Posterior vena cava (tissue), 2 donors: ENCODE data around the gene CCDC9B. TPM values are rescaled to one million over a fixed set of nuclear protein-coding genes. Genes with fewer than 3 reads are reported as not detected.

Experiments used
- DNase-seq: peaks from one replicate; pipeline ENCODE4 v3.0.0-alpha.2; 2020; ENCODE audit warnings: low spot score
- intact Hi-C, 2 donors: fragments of 100-400 bp; cut with DNase I; formaldehyde crosslinking; loops; one replicate each; pipeline versions ENCODE4 v1.14.1 to v1.14.2; 2022 to 2023
- total RNA-seq, 2 donors: library from RNA; stranded (reverse); fragmentation: NEBNext Ultra II Directional; extraction: Animal tissue kit (Norgen Biotek cat#: 25700); gene quantifications; one replicate each; pipeline ENCODE4 v1.2.1, GENCODE V29; 2021
- donor health status: DM: yes; HTN: yes; CAD: no.
- donor health status: DM: yes; HTN: yes; CAD: no.

The CCDC9B gene
- total RNA-seq, 2 donors from 2014 or later = 29.2 to 31.2 TPM

DNA sequence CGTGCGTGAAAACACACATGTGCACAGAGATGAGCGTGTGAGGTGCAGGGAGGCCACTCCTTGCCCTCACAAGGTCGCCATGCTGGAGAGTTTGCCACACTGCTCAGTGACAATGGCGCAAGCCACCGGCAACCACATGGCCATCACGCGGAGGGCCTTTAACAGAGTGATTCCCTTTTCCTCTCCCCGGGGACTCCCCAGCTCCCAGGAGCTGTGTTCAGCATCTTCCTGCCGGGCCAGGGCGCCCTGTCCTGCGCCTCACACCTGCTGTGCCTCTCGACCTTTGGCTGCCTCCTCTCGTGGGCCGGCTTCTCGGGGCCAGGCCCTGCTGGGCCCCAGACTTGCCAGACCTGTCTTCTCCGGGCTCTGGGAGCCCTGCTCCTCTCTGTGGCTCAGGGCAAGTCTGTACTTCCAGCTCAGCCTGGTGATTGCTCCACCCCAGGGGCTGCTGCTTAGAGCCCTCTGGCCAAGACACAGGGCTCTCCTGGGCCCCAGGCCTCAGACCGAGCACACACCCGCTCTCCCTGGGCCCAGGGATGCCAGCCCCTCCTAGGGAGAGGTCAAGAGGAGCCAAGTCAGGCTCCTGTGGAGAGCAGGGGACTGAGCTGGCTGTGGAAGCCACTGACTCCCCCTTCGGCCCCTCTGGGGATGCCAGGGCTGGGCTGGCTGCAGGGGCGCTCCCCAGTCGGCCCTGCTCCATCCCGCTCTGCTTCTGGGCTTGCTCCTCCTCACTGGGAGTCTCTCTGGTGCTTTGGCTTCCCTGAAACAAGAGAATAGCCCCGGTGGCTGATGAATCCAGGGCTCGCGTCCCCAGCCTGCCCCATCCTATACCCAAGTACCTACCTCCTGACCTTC is 5.6 kb downstream of the CCDC9B start:
- DNase-seq = no peak

DNA sequence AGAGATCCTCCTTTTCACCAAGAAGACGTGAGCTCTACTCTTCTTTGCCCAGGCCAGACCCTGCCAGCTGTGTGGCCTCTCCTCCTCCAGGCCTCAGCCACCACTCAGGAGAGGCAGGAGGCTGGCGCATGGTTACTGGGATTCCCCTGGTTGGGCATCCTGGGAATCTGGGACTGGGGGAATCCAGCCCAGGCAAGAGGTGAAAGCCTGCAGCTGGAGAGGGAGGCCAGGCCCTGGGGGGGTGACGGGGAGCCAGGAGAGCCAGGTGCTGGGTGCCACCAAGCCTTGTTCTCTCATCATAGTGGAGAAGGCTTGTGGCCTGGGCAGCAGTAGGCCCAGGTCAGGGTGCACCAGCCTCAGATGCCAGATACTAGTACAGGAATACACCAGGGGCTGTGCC is 6.2 kb downstream of the CCDC9B start:
- no peak for DNase-seq
- intact Hi-C loops = no loop called here

More for the DNA sequence above, 5.6 kb downstream of the CCDC9B start:
- intact Hi-C loops = no loop called here

DNA sequence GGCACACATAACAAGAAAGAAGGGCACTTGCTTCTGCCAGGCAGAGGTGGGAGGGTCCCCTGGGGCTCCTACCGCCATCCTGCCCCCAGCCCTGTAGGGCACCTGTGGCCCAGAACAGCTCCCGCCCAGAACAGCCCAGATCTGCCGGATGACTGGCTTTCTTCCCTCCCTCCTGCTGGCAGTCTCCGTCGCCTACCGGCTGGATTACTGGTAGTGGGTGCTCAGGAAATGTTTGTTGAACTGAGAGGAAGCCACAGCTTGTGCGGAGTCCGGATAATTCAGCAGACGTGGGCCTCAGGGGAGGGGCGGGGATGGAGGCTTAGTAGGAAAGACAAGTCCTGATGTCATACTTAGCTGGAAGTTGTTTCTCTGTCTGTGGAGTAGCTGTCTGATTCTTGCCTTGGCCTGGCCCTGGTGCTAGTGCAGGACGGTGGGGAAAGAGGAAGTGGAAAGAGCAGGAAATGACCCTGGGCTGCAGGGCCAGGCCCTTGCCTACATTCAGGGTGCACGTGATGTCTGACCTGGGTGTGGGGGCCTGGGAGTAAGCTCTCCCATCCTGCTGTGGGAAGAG is 6.7 kb downstream of the CCDC9B start:
- peak; percentile 91 for DNase-seq
- intact Hi-C loops = no loop called here

DNA sequence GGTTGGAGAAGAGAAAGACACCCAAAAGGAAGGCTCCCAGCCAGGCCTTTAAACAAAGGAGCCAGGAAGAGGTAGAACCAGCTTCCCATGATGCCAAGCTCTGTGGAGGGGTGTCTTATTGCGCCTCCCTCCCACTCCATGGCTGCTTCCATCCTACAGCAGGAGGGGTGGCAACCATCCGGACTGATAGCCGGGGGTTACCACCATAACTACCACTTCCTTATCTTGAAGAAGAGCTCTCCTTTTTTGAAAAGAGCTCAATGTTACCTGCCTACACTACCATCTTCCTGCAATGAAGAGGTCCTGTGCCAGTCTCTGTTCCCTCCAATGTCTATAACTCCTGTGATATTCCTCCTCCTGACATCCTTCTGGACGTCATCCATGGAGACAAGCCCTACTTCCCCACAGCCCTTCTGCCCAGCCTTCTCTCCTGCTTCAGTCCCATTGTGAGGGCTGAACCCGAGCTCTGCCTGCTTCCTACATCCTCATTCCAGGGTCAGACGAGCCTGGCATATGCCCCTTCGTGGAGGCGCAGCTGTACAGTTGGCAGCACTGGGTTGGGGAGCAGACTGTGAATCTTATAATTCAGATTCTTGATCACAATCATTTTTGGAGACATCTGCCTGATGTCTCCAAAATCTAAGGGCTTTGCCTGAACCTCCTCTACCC is 8.5 kb downstream of the CCDC9B start:
- intact Hi-C loops = no loop called here
- DNase-seq = no peak

DNA sequence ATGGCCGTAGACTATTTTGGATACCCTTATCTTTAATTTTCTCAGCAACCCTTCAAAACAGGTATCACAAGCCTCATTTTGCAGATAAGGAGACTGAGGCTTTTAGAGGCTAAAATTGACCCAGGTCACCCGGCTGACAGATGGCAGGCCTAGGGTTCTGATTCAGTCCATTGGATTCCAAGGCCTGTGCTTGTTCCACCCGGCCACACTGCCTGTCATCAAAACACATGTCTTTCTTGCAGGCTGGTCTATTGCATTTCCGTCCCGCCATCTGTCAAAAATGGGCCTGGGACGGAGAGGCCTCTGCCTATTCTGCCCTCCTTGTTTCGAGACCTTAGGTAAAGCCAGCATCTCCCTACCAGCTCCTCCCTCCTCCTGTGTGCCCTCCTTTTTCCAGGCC is 9.1 kb downstream of the CCDC9B start:
- DNase-seq = no peak
- intact Hi-C loops = no loop called here

DNA sequence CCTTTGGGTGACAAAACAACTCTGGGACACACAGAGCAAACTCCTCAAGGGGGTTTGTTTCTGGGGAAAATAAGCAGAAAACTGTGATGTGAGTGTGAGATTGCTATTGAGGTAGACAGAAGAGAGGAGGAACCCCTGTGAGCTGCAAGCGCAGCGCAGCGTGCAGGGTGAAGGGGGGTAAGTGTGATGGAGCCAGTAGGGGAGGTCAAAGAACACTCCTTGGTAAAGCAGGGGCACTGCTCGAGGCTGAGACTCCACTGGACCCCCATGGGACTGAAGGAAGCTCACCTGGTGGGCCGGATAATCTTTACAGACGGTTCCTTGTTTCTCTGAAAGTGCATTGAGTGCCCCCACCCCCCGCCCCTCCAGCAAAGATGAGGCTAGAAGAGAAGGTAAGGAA is 9.7 kb downstream of the CCDC9B start:
- DNase-seq = peak; percentile 40
- intact Hi-C loops = no loop called here

DNA sequence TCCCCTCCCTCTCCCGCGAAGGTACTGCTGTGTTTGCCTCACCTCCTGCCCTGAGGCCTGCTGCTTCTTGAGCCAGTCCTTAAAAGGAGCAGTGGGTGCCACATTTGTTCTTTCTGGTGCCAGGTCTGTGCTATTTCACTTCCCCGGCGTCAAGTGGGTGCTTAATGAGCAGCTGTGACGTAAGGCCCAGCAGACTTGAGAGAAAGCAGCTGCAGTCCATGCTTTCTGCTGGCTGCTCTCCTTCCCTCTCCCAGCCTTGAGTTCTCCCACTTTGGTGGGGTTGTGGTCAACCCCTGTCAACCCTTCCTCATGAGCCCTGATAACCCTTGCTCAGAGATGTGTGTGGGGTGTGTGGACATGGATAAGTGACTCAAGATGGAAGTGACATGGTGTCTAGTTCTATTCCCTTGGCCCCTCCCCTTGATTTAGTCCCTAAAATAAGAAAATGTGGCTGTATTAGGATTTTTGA is 10.3 kb downstream of the CCDC9B start:
- DNase-seq = peak; percentile 38

DNA sequence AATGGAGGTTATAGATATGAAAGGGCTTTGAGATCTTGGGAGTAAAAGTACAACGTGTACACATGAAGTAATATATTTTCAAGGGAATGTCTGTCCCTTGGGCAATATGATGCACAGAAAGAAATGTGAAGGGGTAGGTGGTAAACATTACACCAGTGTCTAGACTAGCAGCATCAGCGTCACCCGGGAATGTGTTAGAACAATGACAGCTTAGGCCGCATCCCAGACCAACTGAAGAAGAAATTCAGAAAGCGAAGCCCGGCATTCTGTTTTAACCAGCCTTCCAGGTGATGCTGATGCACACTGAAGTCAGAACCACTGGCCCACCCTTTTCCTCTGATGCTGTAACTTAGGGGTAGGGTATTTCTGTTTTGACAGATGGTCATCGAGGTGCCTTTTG is 10.9 kb downstream of the CCDC9B start:
- no peak for DNase-seq
- intact Hi-C loops = no loop called here

More for the DNA sequence above, 10.3 kb downstream of the CCDC9B start:
- intact Hi-C loops = no loop called here

DNA sequence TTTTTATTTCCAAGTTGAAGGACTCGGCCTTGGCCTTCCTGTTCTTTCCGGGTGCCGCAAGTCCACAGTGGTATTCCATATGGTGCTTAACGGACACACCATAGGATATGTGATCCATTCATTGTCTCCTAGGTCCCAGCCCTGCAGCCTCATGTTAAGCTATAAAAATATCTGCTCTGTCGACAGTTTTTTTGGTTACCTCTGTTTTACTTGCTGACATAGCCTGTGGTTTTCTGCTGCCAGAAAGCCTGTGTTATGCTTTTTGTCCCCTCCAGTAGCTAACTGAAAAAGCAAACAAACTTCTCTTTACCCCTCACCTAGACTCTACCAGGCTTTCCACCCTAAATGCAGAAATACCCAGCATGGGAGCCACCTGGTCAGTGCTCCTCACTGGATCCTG is 12.0 kb downstream of the CCDC9B start:
- intact Hi-C loops = no loop called here
- peak; percentile 23 for DNase-seq

DNA sequence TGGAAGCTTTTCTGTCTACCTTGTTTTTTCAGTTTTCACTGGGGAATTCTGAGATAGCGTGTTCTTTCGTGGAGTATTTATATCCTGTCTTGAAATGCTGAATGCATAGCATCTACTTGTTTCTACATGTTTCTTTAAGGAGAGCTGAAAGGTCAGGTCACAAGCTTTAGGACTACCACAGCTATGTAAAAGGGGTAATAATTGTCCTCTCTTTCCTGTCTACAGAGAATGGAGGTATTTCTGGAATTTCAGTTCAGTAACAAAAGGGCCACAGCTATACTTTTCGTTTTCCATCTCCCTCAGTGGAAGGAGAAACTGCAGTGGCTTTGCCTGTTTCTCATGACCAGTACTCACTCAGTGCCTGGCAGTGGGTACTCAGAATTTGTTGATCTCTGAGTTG is 12.6 kb downstream of the CCDC9B start:
- DNase-seq = no peak
- intact Hi-C loops = no loop called here

DNA sequence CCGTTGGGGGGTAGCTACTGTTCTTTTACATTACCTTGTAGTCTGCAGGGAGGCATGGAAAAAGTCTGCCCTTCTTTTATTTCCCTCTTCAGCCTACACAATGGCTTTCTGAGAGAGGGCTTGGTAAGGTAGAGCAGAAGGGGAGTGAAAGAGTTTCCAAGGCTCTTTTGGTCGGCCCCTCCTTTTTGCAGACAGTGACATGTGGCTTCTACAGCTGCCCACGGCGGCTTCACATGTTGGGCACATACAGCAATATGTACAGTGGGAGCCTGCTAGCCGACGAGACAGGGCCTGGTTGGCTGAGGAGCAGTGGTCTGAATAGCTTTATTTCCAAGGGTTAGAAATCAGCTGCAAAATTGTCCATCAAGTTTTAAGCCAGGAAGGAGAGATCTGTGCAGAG is 13.3 kb downstream of the CCDC9B start:
- intact Hi-C loops = no loop called here
- peak; percentile 43 for DNase-seq

DNA sequence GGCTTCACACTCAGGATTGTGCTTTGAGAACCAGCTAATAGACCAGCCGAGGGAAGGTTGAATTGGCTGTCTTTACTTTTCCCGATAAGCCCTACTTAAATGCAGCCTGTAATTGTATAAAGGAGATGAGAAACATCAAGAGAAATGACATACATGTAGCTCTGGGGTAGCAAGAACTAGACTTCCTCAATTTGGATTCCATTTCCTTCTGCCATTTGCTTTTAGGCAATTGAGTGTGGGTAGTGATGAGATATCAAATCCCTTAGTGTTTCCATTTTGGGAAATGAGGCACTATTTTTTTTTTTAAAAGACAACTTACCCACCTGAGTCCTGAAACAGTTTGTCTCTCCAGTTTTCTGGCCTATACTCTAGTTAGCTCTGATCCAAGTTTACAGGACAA is 15.0 kb downstream of the CCDC9B start:
- intact Hi-C loops = no loop called here
- DNase-seq = no peak

DNA sequence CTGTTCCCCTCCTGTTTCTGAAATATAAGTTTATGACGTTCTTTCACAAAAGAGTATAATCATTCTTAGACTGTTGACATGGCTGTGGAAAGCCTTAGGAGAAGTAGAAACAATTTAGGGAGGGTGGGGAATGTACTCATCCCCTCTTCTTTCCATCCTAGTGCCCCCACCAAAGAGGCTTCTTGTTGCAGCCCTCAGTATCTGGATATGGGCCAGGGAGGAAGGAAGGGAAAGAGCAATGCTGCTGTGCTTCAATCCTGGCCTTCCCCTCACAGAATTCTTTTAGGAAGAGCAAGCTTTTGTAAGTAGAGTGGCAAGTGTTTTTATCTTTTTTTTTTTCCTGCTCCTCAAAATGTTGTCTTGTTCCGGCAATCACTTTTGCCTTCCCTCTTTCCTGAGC is 15.6 kb downstream of the CCDC9B start:
- intact Hi-C loops = no loop called here
- no peak for DNase-seq

DNA sequence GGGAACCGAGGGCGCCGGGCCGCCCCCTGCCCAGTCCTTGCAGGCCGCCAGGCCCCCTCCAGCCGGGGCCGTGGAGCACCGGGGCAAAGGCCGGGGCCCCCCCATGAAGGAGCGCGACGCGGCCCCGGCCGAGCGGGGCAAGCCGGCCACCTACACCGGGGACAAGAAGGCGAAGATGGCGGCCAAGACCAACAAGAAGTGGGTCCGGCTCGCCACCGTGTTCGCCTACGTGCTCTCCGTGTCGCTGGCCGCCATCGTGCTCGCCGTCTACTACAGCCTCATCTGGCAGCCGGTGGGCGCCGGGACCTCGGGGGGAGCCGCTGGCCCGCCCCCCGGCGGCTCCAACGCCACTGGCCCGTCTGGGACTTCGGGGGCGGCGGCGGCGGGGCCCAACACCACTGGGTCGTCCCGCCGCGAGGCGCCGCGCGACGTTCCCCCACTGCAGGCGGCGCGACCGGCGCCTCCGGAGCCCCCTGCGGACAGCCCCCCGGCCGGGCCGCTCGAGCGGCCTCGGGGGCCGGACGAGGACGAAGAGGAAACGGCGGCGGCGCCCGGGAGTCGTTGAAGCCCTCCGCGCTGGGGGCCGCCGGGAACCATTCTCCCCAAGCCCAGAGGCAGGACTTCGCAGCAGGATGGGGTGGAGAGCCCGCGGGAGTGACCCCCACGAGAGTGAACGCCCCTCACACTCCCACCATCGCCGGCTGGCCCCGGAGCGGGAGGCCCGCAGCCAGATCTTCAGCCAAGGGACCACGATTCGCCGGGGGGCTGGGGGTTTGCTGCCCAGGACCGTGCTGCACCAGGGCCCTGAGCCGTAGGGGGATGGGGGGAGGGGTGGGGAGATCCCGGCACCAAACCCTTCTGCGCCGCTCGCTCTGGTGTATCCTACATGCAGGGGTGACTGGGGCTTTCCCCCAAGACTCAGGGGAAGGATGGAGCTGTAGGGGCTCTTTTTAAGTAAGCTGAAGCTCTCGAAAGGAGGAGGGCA is 16.5 kb downstream of the CCDC9B start:
- intact Hi-C loops = no loop called here
- no peak for DNase-seq

DNA sequence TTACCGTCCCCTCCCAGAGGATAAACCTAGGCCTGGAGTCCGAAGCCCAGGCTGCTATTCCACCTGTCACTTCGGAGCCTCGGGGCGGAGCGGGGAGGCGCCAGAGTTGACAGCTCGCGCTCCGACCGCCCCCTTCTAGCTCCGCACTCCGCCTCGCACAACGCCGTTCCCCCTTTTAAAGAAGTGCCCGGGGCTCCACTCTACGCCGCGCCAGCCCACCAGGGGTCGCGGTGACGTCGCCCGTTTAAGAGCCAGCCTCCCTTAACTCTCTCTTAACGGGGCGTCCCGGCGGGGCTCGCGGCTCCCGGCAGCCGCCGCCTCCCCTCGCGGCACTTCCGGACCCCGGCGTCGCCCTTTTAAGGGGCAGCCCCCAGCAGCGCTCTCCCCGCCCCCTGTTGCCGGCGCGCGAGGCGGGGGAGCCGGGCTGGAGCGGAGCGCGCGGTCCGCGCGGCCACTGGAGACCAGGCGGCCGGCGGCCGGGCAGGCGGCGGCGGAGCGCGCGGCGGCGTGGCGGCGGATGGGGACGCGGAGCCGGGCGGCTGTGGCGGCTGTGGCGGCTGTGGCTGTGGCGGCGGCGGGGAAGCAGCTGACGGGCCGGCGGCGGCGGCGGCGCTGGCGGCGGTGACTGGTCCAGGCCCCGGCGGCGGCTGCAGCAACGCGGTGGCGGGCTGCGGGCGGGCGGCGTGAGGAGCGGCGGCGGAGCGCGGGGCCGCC is 17.3 kb downstream of the CCDC9B start, which contains the start of gene INAFM2:
Gene INAFM2 (plus strand): TSS at position 454 of the 714 bp plus-strand sequence. CDS start 364 bp downstream, outside the sequence.
- intact Hi-C loops = no loop called here
- peak; percentile 96 for DNase-seq

DNA sequence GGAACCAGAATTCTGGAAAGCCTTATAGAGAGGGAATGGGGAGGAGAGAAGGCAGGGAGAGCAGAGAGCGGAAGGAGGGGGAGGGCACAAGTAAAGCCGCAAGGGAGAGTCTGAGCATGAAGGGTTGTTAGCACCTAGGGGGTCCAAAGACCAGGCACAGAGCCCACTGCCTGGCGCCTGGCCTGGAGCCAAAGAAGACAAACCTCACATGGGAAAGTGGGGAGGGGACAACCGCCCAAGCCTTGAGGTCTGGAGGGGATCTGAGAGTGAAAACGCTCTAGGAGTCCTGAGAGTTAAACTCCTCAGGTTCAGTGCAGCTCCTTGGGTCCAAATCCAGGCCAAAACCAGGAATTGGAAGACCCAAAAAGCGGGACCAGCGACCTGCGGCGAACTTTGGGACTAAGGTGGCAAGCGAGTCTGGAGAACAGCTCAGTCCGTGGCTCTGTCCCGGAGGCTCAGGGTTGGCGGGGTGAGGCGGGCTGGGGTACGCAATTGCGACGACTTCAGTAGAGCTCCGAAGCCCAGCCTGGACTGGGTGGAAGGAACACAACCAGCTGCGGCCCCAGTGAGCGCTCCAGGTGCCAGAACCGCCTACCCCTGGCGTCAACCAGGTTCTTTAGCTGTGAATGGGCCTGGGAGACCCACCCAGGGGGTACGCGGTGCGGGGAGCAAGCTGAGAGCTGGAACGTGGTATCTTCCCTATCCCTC is 18.1 kb downstream of the CCDC9B start:
- intact Hi-C loops = no loop called here
- DNase-seq = no peak

DNA sequence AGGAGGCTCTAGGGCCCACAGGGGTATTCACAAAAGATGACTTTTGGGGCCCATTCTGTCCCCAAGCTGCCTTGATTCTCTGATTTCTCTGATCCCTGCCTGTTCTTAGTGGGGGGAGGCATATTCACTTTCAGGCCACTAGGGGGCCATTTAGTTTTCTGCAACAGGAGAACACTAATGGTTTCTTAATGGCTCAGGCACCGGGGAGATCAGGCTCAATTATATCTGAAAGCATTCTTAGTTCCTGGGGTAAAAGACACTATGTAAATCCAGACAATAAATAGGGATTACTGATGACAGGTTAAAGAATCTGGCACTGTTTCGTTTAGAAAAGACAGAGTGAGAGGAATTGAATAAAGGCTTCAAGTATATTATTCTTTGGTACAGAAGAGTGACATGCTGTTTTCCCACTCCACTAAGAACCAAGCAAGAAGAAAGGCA is 19.8 kb downstream of the CCDC9B start:
- intact Hi-C loops = no loop called here
- DNase-seq = no peak

DNA sequence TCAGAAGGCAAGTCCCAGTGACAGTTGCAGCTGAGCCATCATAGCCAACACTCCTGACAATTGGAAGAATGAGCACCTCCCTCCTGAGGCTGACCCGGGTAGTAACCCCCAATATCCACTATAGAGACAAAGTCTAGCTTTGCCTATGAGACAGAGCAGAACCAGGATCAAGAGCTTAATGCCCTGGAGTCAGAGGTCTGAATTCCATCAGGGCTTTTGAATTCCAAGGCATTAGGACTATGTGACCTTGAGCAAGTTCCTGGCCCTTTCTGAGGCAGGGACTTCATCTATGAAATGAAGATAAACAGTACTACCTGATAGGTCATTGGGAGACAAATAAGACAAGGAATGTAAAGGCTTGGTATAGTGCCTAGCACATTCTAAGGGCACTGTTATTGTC is 20.3 kb downstream of the CCDC9B start:
- intact Hi-C loops = no loop called here
- DNase-seq = no peak
